ENCODE data around the gene SH3YL1.
A peak's percentile ranks its signal among the peaks of the same experiment; 100 is the strongest.

Gene SH3YL1

GRCh38 chr2:274503-274902 is 10.7 kb upstream of the SH3YL1 start:
- Mint-ChIP-seq H3K27ac (no peak overlapping the region), H3K27me3 (no peaks in the 10 kb centered on the region), H3K9me3 (no peaks in the 10 kb centered on the region), H3K4me3 (no peak overlapping the region), H3K4me1 (ENCODE audit: low read depth) (peaks cover 19% of the 10 kb centered on the region), H3K36me3 (ENCODE audit: low read depth) (peaks cover 81% of the 10 kb centered on the region)
- intact Hi-C loops (cut with micrococcal nuclease): no loop called here

- H3K4me3 Mint-ChIP-seq: no peak overlapping the region
- no peaks in the 10 kb centered on the region for H3K27me3 Mint-ChIP-seq
- peaks cover 75% of the 10 kb centered on the region for H3K36me3 Mint-ChIP-seq (ENCODE audit: low read depth)
- no peaks in the 10 kb centered on the region for H3K9me3 Mint-ChIP-seq
- intact Hi-C loops (cut with micrococcal nuclease): no loop called here
- H3K4me1 Mint-ChIP-seq (ENCODE audit: low read depth): peaks cover 28% of the 10 kb centered on the region
- H3K27ac Mint-ChIP-seq: no peak overlapping the region
These were observed 9.5 kb upstream of the SH3YL1 start for GRCh38 chr2:273333-273732.

- no peaks in the 10 kb centered on the region for H3K27me3 Mint-ChIP-seq
- peaks cover 41% of the 10 kb centered on the region for H3K4me1 Mint-ChIP-seq (ENCODE audit: low read depth)
- H3K36me3 Mint-ChIP-seq (ENCODE audit: low read depth): peaks cover 67% of the 10 kb centered on the region
- no peaks in the 10 kb centered on the region for H3K9me3 Mint-ChIP-seq
- H3K27ac Mint-ChIP-seq: no peak overlapping the region
- intact Hi-C loops (cut with micrococcal nuclease): no loop called here
- H3K4me3 Mint-ChIP-seq: no peak overlapping the region
These were observed 8.1 kb upstream of the SH3YL1 start for GRCh38 chr2:271917-272316.

- peaks cover 60% of the 10 kb centered on the region for H3K36me3 Mint-ChIP-seq (ENCODE audit: low read depth)
- H3K9me3 Mint-ChIP-seq: no peaks in the 10 kb centered on the region
- H3K27ac Mint-ChIP-seq: no peak overlapping the region
- intact Hi-C loops (cut with micrococcal nuclease): no loop called here
- H3K4me3 Mint-ChIP-seq: no peak overlapping the region
- H3K27me3 Mint-ChIP-seq: no peaks in the 10 kb centered on the region
- H3K4me1 Mint-ChIP-seq (ENCODE audit: low read depth): peaks cover 46% of the 10 kb centered on the region
These were observed 7.0 kb upstream of the SH3YL1 start for GRCh38 chr2:270861-271260.

GRCh38 chr2:269356-270030 is 5.7 kb upstream of the SH3YL1 start:
- Mint-ChIP-seq H3K27me3 (no peaks in the 10 kb centered on the region), H3K4me3 (no peak overlapping the region), H3K4me1 (ENCODE audit: low read depth) (peaks cover 48% of the 10 kb centered on the region), H3K27ac (no peak overlapping the region), H3K9me3 (no peaks in the 10 kb centered on the region), H3K36me3 (ENCODE audit: low read depth) (peaks cover 64% of the 10 kb centered on the region)
- intact Hi-C loops (cut with micrococcal nuclease): loop anchor here (5.0 kb wide), 1 partner anchor 408 kb away; the partner anchor contains the start of gene TMEM18

GRCh38 chr2:268323-268722 is 4.5 kb upstream of the SH3YL1 start:
- intact Hi-C loops (cut with micrococcal nuclease): loop anchor here (5.0 kb wide), 1 partner anchor 409 kb away; the partner anchor contains the start of gene TMEM18
- Mint-ChIP-seq H3K36me3 (ENCODE audit: low read depth) (peaks cover 55% of the 10 kb centered on the region), H3K27ac (no peak overlapping the region), H3K4me1 (ENCODE audit: low read depth) (peaks cover 48% of the 10 kb centered on the region), H3K4me3 (no peak overlapping the region), H3K9me3 (no peaks in the 10 kb centered on the region), H3K27me3 (peaks cover 5% of the 10 kb centered on the region)

GRCh38 chr2:264493-265468 is 949 bp upstream of the SH3YL1 start, which contains the start of gene ACP1:
Gene ACP1, plus strand, starts transcription at chr2:264947. Its CDS starts 18 bp downstream, at chr2:264965.
- H3K36me3 Mint-ChIP-seq (ENCODE audit: low read depth): peaks cover 24% of the 10 kb centered on the region
- peaks cover 36% of the 10 kb centered on the region for H3K4me1 Mint-ChIP-seq (ENCODE audit: low read depth)
- H3K27ac Mint-ChIP-seq: peak within 1 kb of the TSS; percentile 93
- H3K27me3 Mint-ChIP-seq: peaks cover 5% of the 10 kb centered on the region
- H3K9me3 Mint-ChIP-seq: no peaks in the 10 kb centered on the region
- intact Hi-C loops (cut with micrococcal nuclease): loop anchor here (5.0 kb wide), 1 partner anchor 413 kb away; the partner anchor contains the start of gene TMEM18
- peak within 1 kb of the TSS; percentile 91 for H3K4me3 Mint-ChIP-seq

- intact Hi-C loops (cut with micrococcal nuclease): no loop called here
- peak overlapping the region; percentile 91 for H3K4me3 Mint-ChIP-seq
These were observed 652 bp downstream of the SH3YL1 start for GRCh38 chr2:263022-263738.

GRCh38 chr2:262117-262516 is 1.7 kb downstream of the SH3YL1 start:
- H3K36me3 Mint-ChIP-seq (ENCODE audit: low read depth): peaks cover 16% of the 10 kb centered on the region
- no peak overlapping the region for H3K27ac Mint-ChIP-seq
- H3K4me1 Mint-ChIP-seq (ENCODE audit: low read depth): peaks cover 14% of the 10 kb centered on the region
- intact Hi-C loops (cut with micrococcal nuclease): no loop called here
- peaks cover 5% of the 10 kb centered on the region for H3K27me3 Mint-ChIP-seq
- H3K4me3 Mint-ChIP-seq: no peak overlapping the region
- H3K9me3 Mint-ChIP-seq: peaks cover 21% of the 10 kb centered on the region

More at GRCh38 chr2:263022-263738, 652 bp downstream of the SH3YL1 start:
- peaks cover 20% of the 10 kb centered on the region for H3K36me3 Mint-ChIP-seq (ENCODE audit: low read depth)
- peaks cover 5% of the 10 kb centered on the region for H3K27me3 Mint-ChIP-seq
- peaks cover 23% of the 10 kb centered on the region for H3K4me1 Mint-ChIP-seq (ENCODE audit: low read depth)
- peaks cover 12% of the 10 kb centered on the region for H3K9me3 Mint-ChIP-seq
- H3K27ac Mint-ChIP-seq: peak overlapping the region; percentile 93

GRCh38 chr2:260507-261161 is 3.2 kb downstream of the SH3YL1 start:
- Mint-ChIP-seq H3K4me3 (no peak overlapping the region), H3K4me1 (ENCODE audit: low read depth) (peaks cover 4% of the 10 kb centered on the region), H3K36me3 (ENCODE audit: low read depth) (peaks cover 9% of the 10 kb centered on the region), H3K9me3 (peaks cover 21% of the 10 kb centered on the region), H3K27ac (no peak overlapping the region), H3K27me3 (peaks cover 5% of the 10 kb centered on the region)
- intact Hi-C loops (cut with micrococcal nuclease): no loop called here

GRCh38 chr2:259789-260331 is 4.0 kb downstream of the SH3YL1 start:
- Mint-ChIP-seq H3K27ac (no peak overlapping the region), H3K4me1 (ENCODE audit: low read depth) (no peaks in the 10 kb centered on the region), H3K27me3 (peaks cover 5% of the 10 kb centered on the region), H3K4me3 (no peak overlapping the region), H3K36me3 (ENCODE audit: low read depth) (peaks cover 5% of the 10 kb centered on the region), H3K9me3 (peaks cover 21% of the 10 kb centered on the region)
- intact Hi-C loops (cut with micrococcal nuclease): no loop called here

- peaks cover 21% of the 10 kb centered on the region for H3K9me3 Mint-ChIP-seq
- H3K36me3 Mint-ChIP-seq (ENCODE audit: low read depth): no peaks in the 10 kb centered on the region
- intact Hi-C loops (cut with micrococcal nuclease): no loop called here
- no peak overlapping the region for H3K27ac Mint-ChIP-seq
- no peaks in the 10 kb centered on the region for H3K4me1 Mint-ChIP-seq (ENCODE audit: low read depth)
- peaks cover 5% of the 10 kb centered on the region for H3K27me3 Mint-ChIP-seq
- H3K4me3 Mint-ChIP-seq: no peak overlapping the region
These were observed 4.9 kb downstream of the SH3YL1 start for GRCh38 chr2:258933-259332.

GRCh38 chr2:257842-258241 is 6.0 kb downstream of the SH3YL1 start:
- no peaks in the 10 kb centered on the region for H3K27me3 Mint-ChIP-seq
- H3K36me3 Mint-ChIP-seq (ENCODE audit: low read depth): no peaks in the 10 kb centered on the region
- H3K4me3 Mint-ChIP-seq: no peak overlapping the region
- no peaks in the 10 kb centered on the region for H3K4me1 Mint-ChIP-seq (ENCODE audit: low read depth)
- peaks cover 21% of the 10 kb centered on the region for H3K9me3 Mint-ChIP-seq
- H3K27ac Mint-ChIP-seq: no peak overlapping the region
- intact Hi-C loops (cut with micrococcal nuclease): no loop called here

Data from dendritic cell treated with granulocyte-macrophage colony-stimulating factor and Interleukin-4, amounts not matched to agents 40 ng/mL and 50 ng/mL, for 4 days (primary cell).